CD8-positive, alpha-beta memory T cell (primary cell): ENCODE measurements around the gene ME2. TPM values are rescaled to one million over a fixed set of nuclear protein-coding genes. Genes with fewer than 3 reads are reported as not detected.

Source experiments
- CTCF ChIA-PET: fragments of 350-600 bp; sonication (Branson Sonifier 250); formaldehyde crosslinking; loops from one replicate; lab custom pipeline; 2021; ENCODE audit warnings: antibody characterized with exemption; lab: Charles Lee
- POLR2A ChIA-PET: fragments of 350-600 bp; sonication (Branson Sonifier 250); formaldehyde crosslinking; loops from one replicate; lab custom pipeline; 2021; ENCODE audit warnings: antibody characterized with exemption; lab: Charles Lee
- DNase-seq, 5 donors: peaks; one replicate each; pipeline versions ENCODE4 v3.0.0 to v3.0.0-alpha.2; 2020 to 2022; ENCODE audit warnings: mixed read lengths in 1 of 5
- H3K27ac ChIP-seq: one replicate; pipeline ENCODE4 v1.7.0; 2013; ENCODE audit warnings: low read depth, mild to moderate bottlenecking, low read length, moderate library complexity
- H3K27me3 ChIP-seq: 2 replicates; pipeline ENCODE4 v1.7.0; 2013; ENCODE audit warnings: low read length, mild to moderate bottlenecking; ENCODE audit not compliant: insufficient read depth, poor library complexity, severe bottlenecking
- H3K36me3 ChIP-seq: 2 replicates; pipeline ENCODE4 v1.7.0; 2013; ENCODE audit warnings: mild to moderate bottlenecking, low read length, moderate library complexity; ENCODE audit not compliant: insufficient read depth
- H3K4me1 ChIP-seq: 2 replicates; pipeline ENCODE4 v1.7.0; 2013; ENCODE audit warnings: mild to moderate bottlenecking, low read length, moderate library complexity; ENCODE audit not compliant: insufficient read depth
- H3K4me3 ChIP-seq: 2 replicates; pipeline ENCODE4 v1.7.0; 2013; ENCODE audit warnings: mild to moderate bottlenecking, low read length
- H3K9me3 ChIP-seq: 2 replicates; pipeline ENCODE4 v1.7.0; 2013; ENCODE audit warnings: mild to moderate bottlenecking, low read length
- H3K27ac Mint-ChIP-seq, 8 donors: one replicate each; pipeline ENCODE4 v1.8.0; 2020 to 2021; ENCODE audit warnings: mixed read lengths in 8 of 8, mild to moderate bottlenecking in 6 of 8, inconsistent platforms in 3 of 8, moderate library complexity in 3 of 8
- H3K27me3 Mint-ChIP-seq, 2 donors: one replicate each; pipeline ENCODE4 v1.8.0; 2020 to 2021; ENCODE audit warnings: mixed read lengths in 2 of 2, mild to moderate bottlenecking in 1 of 2, moderate library complexity in 1 of 2
- H3K36me3 Mint-ChIP-seq, 3 donors: one replicate each; pipeline ENCODE4 v1.8.0; 2020 to 2021; ENCODE audit warnings: mixed read lengths in 3 of 3, inconsistent platforms in 1 of 3, mild to moderate bottlenecking in 1 of 3
- H3K4me1 Mint-ChIP-seq, 3 donors: one replicate each; pipeline ENCODE4 v1.8.0; 2020 to 2021; ENCODE audit warnings: mixed read lengths in 3 of 3, inconsistent platforms in 1 of 3, mild to moderate bottlenecking in 1 of 3
- H3K4me3 Mint-ChIP-seq, 7 donors: one replicate each; pipeline ENCODE4 v1.8.0; 2020 to 2021; ENCODE audit warnings: mixed read lengths in 7 of 7, mild to moderate bottlenecking in 6 of 7, moderate library complexity in 4 of 7, inconsistent platforms in 2 of 7
- H3K9me3 Mint-ChIP-seq, 5 donors: one replicate each; pipeline ENCODE4 v1.8.0; 2020 to 2022; ENCODE audit warnings: mixed read lengths in 5 of 5, mild to moderate bottlenecking in 3 of 5, moderate library complexity in 2 of 5, inconsistent platforms in 1 of 5
- polyA plus RNA-seq: library from polyadenylated mRNA; unstranded; fragments of 300-500 nt; fragmentation: Illumina TruSeq; gene quantifications from one replicate; pipeline ENCODE4 v1.2.3, GENCODE V29; 2021
- total RNA-seq, 2 experiments: library from RNA; stranded (reverse); gene quantifications; one replicate each; pipeline ENCODE4 v1.2.3, GENCODE V29; 2021

ME2 gene
- total and polyA plus RNA-seq, 3 experiments from 2014 or later: 53.9 to 120 (median 114) TPM

DNA sequence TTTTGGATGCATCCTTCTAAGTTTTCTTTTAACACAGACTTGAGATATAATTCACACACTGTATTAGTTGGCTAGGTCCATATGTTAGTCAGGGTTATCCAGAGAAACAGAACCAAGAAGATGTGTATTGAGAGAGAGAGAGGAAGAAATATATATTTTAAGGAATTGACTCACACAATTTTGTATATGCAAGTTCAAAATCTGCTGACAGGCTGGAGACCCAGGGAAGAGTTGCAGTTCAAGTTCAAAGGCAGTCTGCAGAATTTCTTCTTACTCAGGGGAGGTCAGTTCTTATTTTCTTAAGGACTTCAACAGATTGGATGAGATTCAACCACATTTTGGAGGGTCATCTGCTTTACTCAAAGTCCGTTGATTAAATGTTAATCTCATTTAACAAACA is 36.1 kb upstream of the ME2 start:
- Mint-ChIP-seq H3K36me3 (peaks cover 0 to 5% (median 0%) of the 10 kb centered on the region in 3 donors), H3K4me1 (no peaks in the 10 kb centered on the region), H3K4me3 (no peak overlapping the region), H3K9me3 (no peaks in the 10 kb centered on the region), H3K27ac (no peak overlapping the region), H3K27me3 (peaks cover 5 to 35% of the 10 kb centered on the region in 2 donors)
- ChIA-PET POLR2A (no interaction called here), CTCF (no interaction called here)
- no peak overlapping the region for H3K4me3 ChIP-seq
- no peaks in the 10 kb centered on the region for H3K9me3 ChIP-seq
- no peaks in the 10 kb centered on the region for H3K36me3 ChIP-seq
- no peaks in the 10 kb centered on the region for H3K27me3 ChIP-seq
- DNase-seq: no peak
- no peaks in the 10 kb centered on the region for H3K4me1 ChIP-seq
- H3K27ac ChIP-seq: no peak overlapping the region

DNA sequence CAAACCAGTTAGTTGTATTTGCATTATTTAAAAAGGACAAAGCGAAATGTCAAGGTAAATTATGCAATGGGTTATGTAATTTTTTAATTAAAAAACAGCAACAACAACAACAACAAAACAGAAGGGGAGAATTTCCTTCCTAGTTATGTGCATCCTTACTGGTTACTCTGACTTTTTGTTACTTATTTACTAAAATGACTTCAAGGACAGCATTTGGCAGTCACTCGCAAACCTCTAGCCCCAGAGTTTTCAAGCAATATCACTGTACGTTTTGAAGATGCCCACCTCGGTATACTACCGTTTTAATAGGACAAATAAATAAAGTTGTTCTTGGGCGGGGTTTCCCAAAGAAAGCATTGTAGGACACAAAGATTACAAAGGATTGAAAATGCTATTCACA is 34.4 kb upstream of the ME2 start:
- H3K27me3 Mint-ChIP-seq: peaks cover 5 to 24% of the 10 kb centered on the region in 2 donors
- H3K9me3 Mint-ChIP-seq: no peaks in the 10 kb centered on the region
- no peak overlapping the region for H3K27ac Mint-ChIP-seq
- POLR2A ChIA-PET: no interaction called here
- Histone ChIP-seq H3K36me3 (no peaks in the 10 kb centered on the region), H3K9me3 (no peaks in the 10 kb centered on the region), H3K27me3 (no peaks in the 10 kb centered on the region), H3K4me3 (no peak overlapping the region), H3K4me1 (no peaks in the 10 kb centered on the region), H3K27ac (no peak overlapping the region)
- CTCF ChIA-PET: interaction anchor here (1.0 kb wide), 1 partner anchor 30 kb away, joined by 3 read pairs; no protein-coding TSS in a partner anchor
- H3K4me1 Mint-ChIP-seq: no peaks in the 10 kb centered on the region
- peaks cover 0 to 5% (median 0%) of the 10 kb centered on the region in 3 donors for H3K36me3 Mint-ChIP-seq
- DNase-seq: no peak
- no peak overlapping the region for H3K4me3 Mint-ChIP-seq

DNA sequence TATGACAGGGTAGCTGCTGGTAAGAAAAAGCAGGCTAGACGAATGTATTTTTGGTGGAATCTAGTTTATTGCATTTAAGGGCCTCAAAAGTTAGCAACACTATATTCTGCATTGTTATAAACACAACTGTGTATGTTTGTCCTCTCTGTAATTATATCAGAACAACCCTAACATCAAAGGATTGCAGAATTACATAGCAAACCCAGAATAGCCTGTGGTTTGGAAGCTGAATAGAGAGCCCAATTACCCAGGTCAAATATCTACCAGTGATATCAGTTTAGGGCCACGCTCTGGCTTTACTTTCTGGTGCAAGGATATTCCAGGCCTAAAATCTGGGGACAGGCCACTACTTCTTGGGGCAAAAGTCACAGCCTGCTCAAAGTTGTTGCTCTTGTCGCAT is 34.0 kb upstream of the ME2 start:
- DNase-seq: no peak
- H3K4me3 ChIP-seq: no peak overlapping the region
- CTCF ChIA-PET: no interaction called here
- POLR2A ChIA-PET: no interaction called here
- no peaks in the 10 kb centered on the region for H3K36me3 ChIP-seq
- Mint-ChIP-seq H3K4me1 (no peaks in the 10 kb centered on the region), H3K9me3 (no peaks in the 10 kb centered on the region), H3K27me3 (peaks cover 3 to 21% of the 10 kb centered on the region in 2 donors), H3K4me3 (no peak overlapping the region), H3K36me3 (peaks cover 0 to 5% (median 0%) of the 10 kb centered on the region in 3 donors), H3K27ac (no peak overlapping the region)
- H3K27me3 ChIP-seq: no peaks in the 10 kb centered on the region
- H3K27ac ChIP-seq: no peak overlapping the region
- H3K4me1 ChIP-seq: no peaks in the 10 kb centered on the region
- no peaks in the 10 kb centered on the region for H3K9me3 ChIP-seq

DNA sequence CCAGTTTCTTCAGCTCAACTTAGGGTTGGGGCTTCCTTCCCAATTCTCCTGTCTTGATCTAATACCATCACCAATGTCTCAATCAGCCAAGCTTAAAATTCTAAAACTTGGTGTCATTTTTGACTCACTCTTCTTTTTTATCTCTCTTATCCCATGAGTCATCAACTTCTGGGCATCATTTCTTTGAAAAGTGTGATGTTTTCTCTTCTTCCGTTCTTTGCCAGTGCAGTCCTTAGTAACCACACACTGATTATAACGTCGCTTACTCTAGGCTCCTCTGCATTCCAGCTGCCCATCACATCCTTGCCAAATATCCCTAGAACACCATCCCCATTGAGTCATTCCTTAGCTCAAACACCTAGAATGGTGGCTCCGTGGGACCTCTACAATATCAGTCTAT is 31.7 kb upstream of the ME2 start:
- H3K4me1 Mint-ChIP-seq: no peaks in the 10 kb centered on the region

DNA sequence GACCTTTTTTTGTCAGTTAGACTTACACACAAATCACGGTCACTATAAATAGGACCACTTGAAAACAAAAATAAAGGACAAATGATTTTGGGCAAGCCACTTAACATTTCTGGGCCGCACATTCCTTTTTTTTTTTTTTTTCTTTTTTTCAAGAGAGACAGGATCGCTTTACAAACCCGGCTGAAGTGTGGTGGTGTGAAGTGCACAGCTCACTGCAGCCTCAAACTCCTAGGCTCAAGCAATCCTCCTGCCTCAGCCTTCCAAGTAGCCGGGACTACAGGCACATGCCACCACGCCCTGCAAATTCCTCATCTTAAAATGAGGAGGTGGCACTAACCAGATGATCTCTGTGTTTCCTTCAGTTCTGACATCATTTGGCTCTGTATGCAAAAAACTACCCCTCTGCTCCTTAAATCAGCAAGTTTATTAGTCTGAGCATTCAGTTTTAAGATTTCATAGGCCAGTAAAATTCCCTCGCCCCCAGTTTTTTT is 30.8 kb upstream of the ME2 start:
- peaks cover 0 to 10% of the 10 kb centered on the region in 2 donors for H3K27me3 Mint-ChIP-seq
- CTCF ChIA-PET: no interaction called here
- no peak for DNase-seq
- POLR2A ChIA-PET: no interaction called here
- H3K4me1 Mint-ChIP-seq: no peaks in the 10 kb centered on the region
- no peaks in the 10 kb centered on the region for H3K9me3 ChIP-seq
- H3K27ac Mint-ChIP-seq: no peak overlapping the region
- no peaks in the 10 kb centered on the region for H3K4me1 ChIP-seq
- peaks cover 0 to 10% (median 0%) of the 10 kb centered on the region in 3 donors for H3K36me3 Mint-ChIP-seq
- H3K27me3 ChIP-seq: no peaks in the 10 kb centered on the region
- H3K4me3 Mint-ChIP-seq: no peak overlapping the region
- no peak overlapping the region for H3K27ac ChIP-seq
- no peaks in the 10 kb centered on the region for H3K9me3 Mint-ChIP-seq
- H3K4me3 ChIP-seq: no peak overlapping the region
- no peaks in the 10 kb centered on the region for H3K36me3 ChIP-seq

More for the DNA sequence above, 31.7 kb upstream of the ME2 start:
- DNase-seq: no peak
- Histone ChIP-seq H3K4me1 (no peaks in the 10 kb centered on the region), H3K27ac (no peak overlapping the region), H3K27me3 (no peaks in the 10 kb centered on the region), H3K4me3 (no peak overlapping the region), H3K36me3 (no peaks in the 10 kb centered on the region), H3K9me3 (no peaks in the 10 kb centered on the region)
- peaks cover 0 to 8% of the 10 kb centered on the region in 2 donors for H3K27me3 Mint-ChIP-seq
- no peak overlapping the region for H3K27ac Mint-ChIP-seq
- CTCF ChIA-PET: no interaction called here
- no peak overlapping the region for H3K4me3 Mint-ChIP-seq
- peaks cover 0 to 5% (median 0%) of the 10 kb centered on the region in 3 donors for H3K36me3 Mint-ChIP-seq
- no peaks in the 10 kb centered on the region for H3K9me3 Mint-ChIP-seq
- POLR2A ChIA-PET: no interaction called here

DNA sequence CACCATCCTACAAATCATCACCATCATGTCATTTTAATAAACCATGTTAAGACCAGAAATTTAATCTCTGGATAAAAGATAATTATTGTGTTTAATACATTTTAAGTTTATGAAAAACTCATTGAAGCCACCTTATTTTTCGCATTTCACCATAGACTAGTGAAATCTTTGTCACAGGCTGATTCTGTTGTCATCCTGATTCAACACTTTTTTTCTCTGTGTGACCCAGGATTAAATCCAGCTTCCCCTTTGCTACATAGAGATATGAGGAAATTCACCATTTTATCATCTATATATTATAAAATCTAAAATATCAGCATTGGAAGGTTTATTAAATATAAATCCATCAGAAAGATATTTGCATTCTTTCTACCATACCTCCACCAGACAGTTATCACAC is 29.9 kb upstream of the ME2 start:
- peaks cover 0 to 3% (median under 1%) of the 10 kb centered on the region in 5 donors for H3K9me3 Mint-ChIP-seq
- H3K4me1 Mint-ChIP-seq: no peaks in the 10 kb centered on the region
- H3K36me3 Mint-ChIP-seq: peaks cover 0 to 14% (median 0%) of the 10 kb centered on the region in 3 donors
- no peaks in the 10 kb centered on the region for H3K27me3 ChIP-seq
- CTCF ChIA-PET: no interaction called here
- H3K4me3 Mint-ChIP-seq: no peak overlapping the region
- no peaks in the 10 kb centered on the region for H3K4me1 ChIP-seq
- no peak overlapping the region for H3K27ac Mint-ChIP-seq
- POLR2A ChIA-PET: no interaction called here
- DNase-seq: no peak
- no peak overlapping the region for H3K27ac ChIP-seq
- H3K27me3 Mint-ChIP-seq: peaks cover 2 to 15% of the 10 kb centered on the region in 2 donors
- no peaks in the 10 kb centered on the region for H3K36me3 ChIP-seq
- H3K9me3 ChIP-seq: no peaks in the 10 kb centered on the region
- H3K4me3 ChIP-seq: no peak overlapping the region

DNA sequence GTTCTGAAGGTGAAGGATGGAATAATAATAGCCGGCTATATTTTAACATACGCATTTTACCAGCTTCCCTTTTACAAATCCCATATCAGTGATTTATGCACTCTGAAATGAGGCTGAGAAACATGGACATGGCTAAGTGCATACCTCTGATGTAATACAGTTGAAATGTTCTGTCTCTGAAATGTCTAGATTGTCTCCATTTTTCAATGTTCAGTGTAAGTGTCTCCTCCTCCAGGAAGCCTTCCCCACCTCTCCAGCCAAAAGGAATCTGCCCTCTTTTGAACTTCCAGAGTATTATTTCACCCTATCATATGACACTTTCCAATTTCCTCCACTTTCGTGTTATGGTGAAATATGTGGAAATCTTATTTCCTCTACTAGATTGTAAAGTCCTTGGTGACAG is 29.5 kb upstream of the ME2 start:
- no peak overlapping the region for H3K27ac Mint-ChIP-seq
- Histone ChIP-seq H3K27me3 (no peaks in the 10 kb centered on the region), H3K27ac (no peak overlapping the region), H3K4me3 (no peak overlapping the region), H3K4me1 (no peaks in the 10 kb centered on the region), H3K36me3 (no peaks in the 10 kb centered on the region), H3K9me3 (no peaks in the 10 kb centered on the region)
- ChIA-PET CTCF (no interaction called here), POLR2A (no interaction called here)
- no peak overlapping the region for H3K4me3 Mint-ChIP-seq
- peaks cover 5 to 16% of the 10 kb centered on the region in 2 donors for H3K27me3 Mint-ChIP-seq
- no peak for DNase-seq
- H3K4me1 Mint-ChIP-seq: no peaks in the 10 kb centered on the region
- peaks cover 0 to 8% (median 3%) of the 10 kb centered on the region in 5 donors for H3K9me3 Mint-ChIP-seq
- peaks cover 0 to 18% (median 0%) of the 10 kb centered on the region in 3 donors for H3K36me3 Mint-ChIP-seq

DNA sequence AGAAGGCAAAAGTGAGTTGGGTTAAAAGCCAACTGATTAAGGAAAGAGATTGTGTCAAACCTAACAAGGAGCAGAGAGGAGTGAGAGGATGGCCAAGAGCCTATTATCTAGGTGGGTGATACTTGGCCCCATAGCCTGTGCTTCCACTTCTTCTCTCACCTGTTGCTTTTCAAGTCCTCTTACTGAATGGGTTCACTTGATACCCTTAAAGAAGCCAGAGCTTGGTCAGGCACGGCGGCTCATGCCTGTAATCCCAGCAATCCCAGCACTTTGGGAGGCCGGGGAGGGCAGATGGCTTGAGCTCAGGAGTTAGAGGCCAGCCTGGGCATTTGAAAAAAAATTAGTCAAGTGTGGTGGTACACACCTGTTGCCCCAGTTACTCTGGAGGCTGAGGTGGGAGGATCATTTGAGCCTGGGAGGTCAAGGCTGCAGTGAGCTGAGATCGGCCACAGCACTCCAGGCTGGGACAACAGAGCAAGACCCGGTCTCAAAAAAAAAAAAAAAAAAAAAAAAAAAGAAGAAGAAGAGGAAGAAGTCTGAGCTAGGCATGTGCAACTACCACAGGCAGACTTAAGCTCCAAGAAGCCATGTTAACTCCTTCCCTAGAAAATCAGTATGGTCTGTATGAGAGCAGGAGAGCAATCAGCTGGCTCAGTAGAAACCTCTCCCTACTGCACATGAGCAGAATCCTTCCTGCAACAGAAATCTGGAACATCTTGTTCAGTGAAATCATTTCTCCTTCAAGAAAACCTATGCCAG is 28.4 kb upstream of the ME2 start:
- no peaks in the 10 kb centered on the region for H3K4me1 ChIP-seq
- no peaks in the 10 kb centered on the region for H3K9me3 ChIP-seq
- DNase-seq: no peak
- peaks cover 5 to 17% of the 10 kb centered on the region in 2 donors for H3K27me3 Mint-ChIP-seq
- ChIA-PET POLR2A (no interaction called here), CTCF (no interaction called here)
- H3K4me3 ChIP-seq: no peak overlapping the region
- peaks cover 0 to 20% (median 0%) of the 10 kb centered on the region in 3 donors for H3K36me3 Mint-ChIP-seq
- H3K9me3 Mint-ChIP-seq: peaks cover 0 to 10% (median 3%) of the 10 kb centered on the region in 5 donors
- H3K36me3 ChIP-seq: no peaks in the 10 kb centered on the region
- H3K4me3 Mint-ChIP-seq: no peak overlapping the region
- H3K27me3 ChIP-seq: no peaks in the 10 kb centered on the region
- H3K27ac Mint-ChIP-seq: no peak overlapping the region
- no peaks in the 10 kb centered on the region for H3K4me1 Mint-ChIP-seq
- H3K27ac ChIP-seq: no peak overlapping the region
